Activated CD4-positive, CD25-positive, alpha-beta regulatory T cell treated with anti-CD3 and anti-CD28 coated beads, Interleukin-2, amount 50 U/mL, for 16 hours (primary cell): ENCODE results near the gene CACNA1C.

Experiments
- DNase-seq: peaks from one replicate; pipeline ENCODE4 v3.0.0-alpha.2; 2020; ENCODE audit warnings: low read depth, low spot score

The CACNA1C gene

GRCh38 chr12:2449586-2449985 is 396.8 kb downstream of the CACNA1C start:
- no peak for DNase-seq

- no peak for DNase-seq
Observed at GRCh38 chr12:2450553-2450952, 397.8 kb downstream of the CACNA1C start.

- DNase-seq = no peak
Observed at GRCh38 chr12:2451025-2451424, 398.2 kb downstream of the CACNA1C start.

GRCh38 chr12:2451497-2451896 is 398.7 kb downstream of the CACNA1C start:
- no peak for DNase-seq

GRCh38 chr12:2453076-2453760 is 400.4 kb downstream of the CACNA1C start:
- DNase-seq = no peak

GRCh38 chr12:2453761-2454090 is 400.9 kb downstream of the CACNA1C start:
- DNase-seq = no peak

GRCh38 chr12:2454601-2455177 is 401.9 kb downstream of the CACNA1C start:
- no peak for DNase-seq

GRCh38 chr12:2455410-2455809 is 402.6 kb downstream of the CACNA1C start:
- no peak for DNase-seq

- no peak for DNase-seq
Observed at GRCh38 chr12:2456122-2456812, 403.5 kb downstream of the CACNA1C start.

- no peak for DNase-seq
Observed at GRCh38 chr12:2456813-2457186, 404.0 kb downstream of the CACNA1C start.

- no peak for DNase-seq
Observed at GRCh38 chr12:2457215-2457932, 404.6 kb downstream of the CACNA1C start.

- DNase-seq = no peak
Observed at GRCh38 chr12:2457933-2458414, 405.2 kb downstream of the CACNA1C start.

GRCh38 chr12:2460051-2460670 is 407.4 kb downstream of the CACNA1C start:
- no peak for DNase-seq

- no peak for DNase-seq
Observed at GRCh38 chr12:2461046-2461445, 408.3 kb downstream of the CACNA1C start.

GRCh38 chr12:2461645-2462044 is 408.9 kb downstream of the CACNA1C start:
- DNase-seq = no peak

- DNase-seq = no peak
Observed at GRCh38 chr12:2462087-2462486, 409.3 kb downstream of the CACNA1C start.

GRCh38 chr12:2463719-2464118 is 410.9 kb downstream of the CACNA1C start:
- DNase-seq = no peak

- no peak for DNase-seq
Observed at GRCh38 chr12:2465681-2466080, 412.9 kb downstream of the CACNA1C start.

- no peak for DNase-seq
Observed at GRCh38 chr12:2466211-2466610, 413.4 kb downstream of the CACNA1C start.

- no peak for DNase-seq
Observed at GRCh38 chr12:2467447-2468195, 414.8 kb downstream of the CACNA1C start.

GRCh38 chr12:2475984-2476383 is 423.2 kb downstream of the CACNA1C start:
- DNase-seq = no peak
